ENCODE results near the gene SFSWAP.

DNA sequence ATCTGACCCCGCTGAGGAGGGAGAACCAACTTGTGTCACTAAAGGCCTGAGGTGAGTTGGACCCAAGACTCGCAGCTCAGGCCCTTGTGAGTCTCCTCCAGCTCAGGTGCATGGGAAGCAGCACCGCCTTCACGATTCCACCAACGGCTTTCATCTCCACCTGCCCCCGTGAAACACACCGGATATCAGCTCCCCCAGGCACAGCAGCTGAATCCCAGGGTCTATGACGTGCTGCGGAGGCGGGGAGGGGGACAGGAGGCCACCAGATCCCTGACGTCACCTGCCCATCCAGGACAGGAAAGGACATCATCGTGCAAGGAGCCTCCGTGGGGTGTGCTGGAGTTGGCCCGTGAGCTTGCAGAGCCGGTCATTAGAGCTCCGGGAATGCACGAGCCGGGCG, 18.5 kb upstream of the SFSWAP start:
- no peak for TF ChIP-seq POLR2AphosphoS5 (IDR thresholded peaks at IDR 0.05; ENCODE audit: insufficient read depth in 1 of 2, low read depth in 1 of 2)
- TF ChIP-seq, protein P1, sequence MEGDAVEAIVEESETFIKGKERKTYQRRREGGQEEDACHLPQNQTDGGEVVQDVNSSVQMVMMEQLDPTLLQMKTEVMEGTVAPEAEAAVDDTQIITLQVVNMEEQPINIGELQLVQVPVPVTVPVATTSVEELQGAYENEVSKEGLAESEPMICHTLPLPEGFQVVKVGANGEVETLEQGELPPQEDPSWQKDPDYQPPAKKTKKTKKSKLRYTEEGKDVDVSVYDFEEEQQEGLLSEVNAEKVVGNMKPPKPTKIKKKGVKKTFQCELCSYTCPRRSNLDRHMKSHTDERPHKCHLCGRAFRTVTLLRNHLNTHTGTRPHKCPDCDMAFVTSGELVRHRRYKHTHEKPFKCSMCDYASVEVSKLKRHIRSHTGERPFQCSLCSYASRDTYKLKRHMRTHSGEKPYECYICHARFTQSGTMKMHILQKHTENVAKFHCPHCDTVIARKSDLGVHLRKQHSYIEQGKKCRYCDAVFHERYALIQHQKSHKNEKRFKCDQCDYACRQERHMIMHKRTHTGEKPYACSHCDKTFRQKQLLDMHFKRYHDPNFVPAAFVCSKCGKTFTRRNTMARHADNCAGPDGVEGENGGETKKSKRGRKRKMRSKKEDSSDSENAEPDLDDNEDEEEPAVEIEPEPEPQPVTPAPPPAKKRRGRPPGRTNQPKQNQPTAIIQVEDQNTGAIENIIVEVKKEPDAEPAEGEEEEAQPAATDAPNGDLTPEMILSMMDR (IDR thresholded peaks at IDR 0.05), result no peak
